ELR (cell line): ENCODE results near the gene NRP1.
"Not testable (repeated sequence)": the region's sequence is repeated elsewhere in the genome, so short reads cannot be mapped to it uniquely, and the experiment has no call there.

Experiments used
- DNase-seq: peaks from one replicate; pipeline ENCODE4 v3.0.0-alpha.2; 2015; ENCODE audit warnings: low read depth

Gene NRP1

DNA sequence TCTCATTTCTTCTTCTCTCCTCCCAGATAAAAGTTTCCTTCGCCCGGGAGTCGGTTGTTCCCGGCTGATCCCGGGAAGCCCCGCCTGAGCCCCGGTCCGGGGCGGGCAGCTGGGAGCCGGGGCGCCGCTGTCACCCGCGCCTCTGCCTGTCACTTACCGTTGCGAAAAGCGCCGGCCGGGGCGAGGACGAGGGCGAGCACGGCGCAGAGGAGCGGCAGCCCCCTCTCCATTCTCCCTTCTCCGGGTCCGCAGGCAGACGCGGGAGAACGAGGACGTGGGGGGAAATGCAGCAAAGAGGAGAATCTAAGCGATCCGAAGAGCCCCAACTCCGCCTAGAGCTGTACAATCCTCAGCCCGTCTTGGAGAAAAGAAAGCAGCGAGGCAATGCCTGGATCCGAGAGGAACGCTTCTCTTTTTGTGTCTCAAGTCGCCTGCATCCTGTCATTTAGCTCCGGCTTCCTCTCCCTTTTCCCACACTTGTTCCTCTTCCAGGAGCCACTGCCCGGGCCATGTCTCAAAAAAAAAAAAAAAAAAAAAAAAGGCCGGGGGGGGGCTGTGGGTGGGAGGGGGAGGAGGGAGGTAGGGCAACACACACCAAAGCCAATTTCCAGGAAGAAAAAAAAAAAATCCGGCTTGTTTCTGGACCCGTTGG, at the start of gene NRP1:
NRP1 (minus strand) TSS at position 515 of the 652 bp plus-strand sequence; CDS start at position 230, 285 bp downstream.
- no peak for DNase-seq

DNA sequence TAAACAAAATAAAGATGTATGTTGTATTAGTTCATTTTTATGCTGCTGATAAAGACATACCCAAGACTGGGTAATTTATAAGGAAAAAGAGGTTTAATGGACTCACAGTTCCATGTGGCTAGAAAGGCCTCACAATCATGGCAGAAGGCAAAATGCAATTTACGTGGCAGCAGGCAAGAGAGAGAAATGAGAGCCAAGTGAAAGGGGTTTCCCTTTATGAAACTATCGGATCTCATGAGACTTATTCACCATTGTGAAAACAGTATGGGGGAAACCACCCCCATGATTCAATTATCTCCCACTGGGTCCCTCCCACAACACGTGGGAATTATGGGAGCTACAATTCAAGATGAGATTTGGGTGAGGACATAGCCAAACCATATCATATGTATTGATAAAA, 49.7 kb upstream of the NRP1 start:
- DNase-seq, result not testable (repeated sequence)

DNA sequence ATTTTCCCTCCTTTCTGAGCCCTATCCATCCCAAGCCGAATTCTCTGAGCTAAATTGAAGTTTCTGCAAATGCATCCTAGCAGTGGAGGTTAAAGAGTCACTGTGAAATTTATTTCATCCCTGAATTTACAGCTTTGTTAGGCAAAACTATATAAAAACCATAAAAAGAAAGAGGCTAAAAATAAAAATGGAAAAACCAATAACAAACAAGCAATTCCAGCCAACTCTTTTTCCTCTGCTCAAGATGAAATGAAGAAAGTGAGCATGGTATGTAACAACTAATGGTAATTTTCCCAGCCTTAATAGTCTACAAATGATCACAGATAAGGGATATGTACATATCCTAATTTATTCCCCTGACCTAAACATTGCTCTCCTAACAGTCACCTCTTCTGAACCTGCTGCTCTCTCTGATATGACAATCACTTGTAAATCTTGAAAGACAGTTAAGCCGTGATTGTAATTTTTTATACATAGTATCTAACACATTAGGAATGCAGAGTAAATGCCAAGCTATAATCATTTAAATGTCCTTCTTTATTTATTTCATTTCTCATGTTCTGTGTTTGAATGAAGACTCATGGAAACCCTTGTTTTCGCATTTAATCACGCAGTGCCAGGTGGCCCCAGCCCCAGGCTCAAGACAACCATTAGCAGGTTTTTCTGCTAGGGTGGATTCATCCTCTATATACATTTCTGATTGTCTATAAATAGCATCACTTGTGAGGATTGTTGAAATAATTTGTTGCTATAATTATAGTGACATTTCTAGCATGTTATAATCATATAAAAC, 48.6 kb upstream of the NRP1 start:
- DNase-seq, result no peak

DNA sequence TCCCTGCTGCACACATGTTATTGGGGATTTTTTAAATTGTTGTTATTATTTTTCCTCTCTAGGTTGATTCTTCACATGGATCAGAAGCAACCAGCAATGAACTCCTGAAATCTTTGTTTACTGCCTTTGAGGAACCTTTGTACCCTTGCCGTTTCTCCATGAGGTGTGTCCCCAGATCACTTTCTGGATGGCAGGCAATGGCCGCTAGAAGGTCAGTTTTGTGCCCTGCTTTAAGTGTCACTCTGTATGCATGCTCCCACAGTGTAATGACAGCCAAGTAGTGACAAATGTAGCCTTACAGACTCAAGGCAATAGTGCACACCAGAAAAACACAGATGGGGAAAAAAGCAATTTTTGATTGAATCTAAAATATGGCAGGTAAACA, 47.7 kb upstream of the NRP1 start:
- no peak for DNase-seq

DNA sequence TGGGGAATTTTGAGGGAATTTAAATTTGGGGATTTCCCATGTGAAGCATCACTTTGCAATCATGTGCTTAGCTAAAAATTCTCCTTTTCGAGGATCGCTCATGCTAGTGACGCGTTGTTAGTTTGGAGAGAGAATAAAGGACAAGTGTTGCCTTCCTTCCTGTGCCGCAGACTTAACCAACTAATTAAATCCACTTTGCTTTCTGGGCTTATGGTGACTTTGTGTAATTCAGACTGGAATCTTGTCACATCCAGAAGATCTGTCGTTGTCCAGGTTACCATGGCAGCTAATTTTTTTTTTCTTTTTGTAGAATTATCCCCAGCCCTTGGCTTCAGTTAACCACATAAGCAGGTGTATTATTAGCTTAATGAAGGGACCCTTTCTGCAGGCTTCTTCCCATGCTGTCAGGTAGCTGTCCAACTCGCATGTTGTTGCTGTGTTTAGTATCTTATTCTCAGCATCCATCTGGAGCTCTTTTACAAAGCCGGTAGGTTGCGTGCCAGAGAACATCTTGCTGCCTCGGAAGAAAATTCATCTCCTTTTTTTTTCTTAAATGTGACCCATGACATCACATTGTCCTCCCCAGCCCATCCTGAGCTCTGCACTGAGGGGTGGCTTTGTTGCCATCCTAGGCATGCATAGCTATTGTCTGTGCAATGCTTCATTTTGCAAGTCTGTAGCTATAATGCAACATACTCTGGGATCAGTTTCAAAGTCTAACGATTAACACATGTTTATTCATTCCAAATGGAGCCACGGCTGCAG, 47.2 kb upstream of the NRP1 start:
- peak; percentile 52 for DNase-seq

DNA sequence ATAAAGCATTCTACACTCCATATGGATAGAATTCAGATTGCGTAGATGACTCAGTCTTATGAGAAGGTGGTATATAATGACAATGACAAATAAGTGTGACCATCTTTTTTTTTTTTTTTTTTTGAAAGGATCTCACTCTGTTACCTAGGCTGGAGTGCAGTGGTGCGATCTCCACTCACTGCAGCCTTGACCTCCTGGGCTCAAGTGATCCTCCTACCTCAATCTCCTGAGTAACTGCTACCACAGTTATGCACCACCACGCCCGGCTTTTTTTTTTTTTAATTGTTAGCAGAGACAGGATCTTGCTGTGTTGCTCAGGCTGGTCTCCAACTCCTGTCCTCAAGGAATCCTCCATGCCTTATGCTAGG, 43.2 kb upstream of the NRP1 start:
- peak; percentile 85 for DNase-seq

DNA sequence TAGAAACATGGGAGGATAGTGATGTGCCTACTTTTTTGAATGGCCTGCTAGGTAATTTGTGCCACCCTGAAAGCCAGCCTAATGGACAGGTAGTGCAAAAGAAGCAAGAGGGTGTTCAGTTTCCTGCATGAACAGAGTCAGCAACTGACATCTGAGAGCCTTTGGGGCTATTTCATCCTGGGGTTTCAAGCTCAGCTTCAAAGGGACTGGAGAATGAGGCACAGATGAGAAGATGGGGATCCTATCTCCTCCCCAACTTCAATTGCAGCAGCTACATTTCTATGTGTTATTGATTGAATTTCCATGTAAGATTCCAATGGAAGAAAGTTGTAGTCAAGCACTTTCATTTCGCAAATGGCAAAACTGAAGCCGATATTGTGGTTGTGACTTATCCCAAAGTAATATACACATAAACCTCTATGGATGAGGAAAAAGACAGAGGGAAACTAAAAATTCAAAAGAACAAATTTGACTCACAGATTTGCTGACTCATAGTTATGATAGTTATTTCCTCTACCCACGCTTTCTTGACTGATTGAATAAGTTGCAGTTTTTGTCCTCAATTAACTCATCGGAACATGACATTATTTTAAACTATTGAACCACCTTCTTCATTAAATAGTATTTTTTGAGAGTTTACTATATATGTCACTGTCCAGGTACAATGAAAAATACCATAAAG, 42.6 kb upstream of the NRP1 start:
- peak; percentile 91 for DNase-seq

DNA sequence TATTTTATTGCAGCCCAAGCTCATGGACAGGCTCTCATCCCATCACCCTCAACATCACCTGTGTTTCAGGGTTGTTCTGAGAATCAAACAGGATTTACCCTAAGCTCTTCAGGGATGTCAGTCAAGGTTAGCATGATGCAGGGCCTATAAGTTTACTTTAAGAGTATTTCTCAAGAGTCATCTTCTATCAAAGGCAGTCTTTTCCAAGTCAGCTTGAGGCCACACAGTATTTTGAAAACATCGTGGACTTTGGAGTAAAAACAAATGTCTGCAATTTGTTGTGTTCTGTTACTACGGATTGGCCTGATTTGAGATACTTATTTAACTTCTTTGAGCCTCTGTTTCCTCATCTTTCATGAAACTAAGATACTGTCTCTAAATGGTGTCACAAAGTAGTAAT, 42.0 kb upstream of the NRP1 start:
- DNase-seq, result no peak

DNA sequence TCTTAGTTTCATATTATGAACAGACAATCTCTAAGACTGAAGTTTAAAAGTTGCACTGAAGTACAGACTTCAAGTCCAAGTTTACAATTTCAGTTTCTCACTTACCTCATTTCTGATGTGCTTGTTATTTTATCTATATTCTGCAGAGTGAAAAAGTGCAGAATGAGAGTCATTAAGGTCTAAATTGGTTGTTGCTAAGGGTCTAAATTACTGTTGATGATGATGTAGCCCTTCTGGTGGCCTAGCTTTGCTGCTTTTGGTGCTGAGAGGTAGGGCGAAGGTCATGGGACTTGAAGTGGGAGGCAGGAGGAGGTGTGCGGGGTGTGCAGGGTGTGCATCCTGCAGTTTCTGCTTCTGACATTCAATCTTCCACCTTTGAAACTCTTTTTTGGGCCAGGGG, 38.8 kb upstream of the NRP1 start:
- no peak for DNase-seq

DNA sequence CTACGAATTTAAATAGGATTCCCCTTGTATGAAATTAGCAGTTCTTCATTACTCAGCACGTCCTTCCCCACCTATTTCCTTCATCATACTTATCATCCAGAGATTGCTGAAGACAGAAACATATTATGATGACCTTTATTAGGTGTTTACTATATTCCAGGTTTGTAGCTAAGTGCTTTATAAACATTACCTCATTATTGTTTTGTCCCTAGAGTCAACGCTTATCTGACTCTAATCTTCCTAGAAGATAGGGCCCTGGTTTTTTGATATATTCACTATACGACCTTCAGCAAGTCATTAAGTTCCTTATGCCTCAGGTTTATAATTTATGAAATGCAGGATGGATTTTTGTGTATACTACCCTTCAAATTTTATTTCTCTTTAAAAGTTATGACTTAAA, 36.8 kb upstream of the NRP1 start:
- no peak for DNase-seq

DNA sequence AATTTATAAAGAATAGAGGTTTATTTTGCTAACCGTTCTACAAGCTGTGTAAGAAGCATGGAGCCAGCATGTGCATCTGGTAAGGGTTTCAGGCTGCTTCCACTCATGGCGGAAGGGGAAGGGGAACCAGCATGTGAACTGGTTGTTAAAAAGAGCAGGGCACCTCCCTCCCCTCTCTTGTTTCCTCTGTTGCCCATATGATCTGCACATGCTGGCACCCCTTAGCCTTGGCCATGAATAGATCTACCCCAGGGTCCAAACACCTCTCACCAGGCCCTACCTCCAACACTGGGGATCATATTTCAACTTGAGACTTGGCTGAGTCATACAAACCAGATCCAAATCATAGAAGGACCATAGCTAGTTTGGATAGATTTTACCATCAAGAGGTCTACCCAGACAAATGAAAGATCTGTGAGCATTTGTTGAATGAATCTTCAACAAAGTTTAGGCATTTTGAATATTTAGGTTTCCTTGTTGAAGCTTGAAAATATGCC, 36.0 kb upstream of the NRP1 start:
- DNase-seq, result peak; percentile 30

DNA sequence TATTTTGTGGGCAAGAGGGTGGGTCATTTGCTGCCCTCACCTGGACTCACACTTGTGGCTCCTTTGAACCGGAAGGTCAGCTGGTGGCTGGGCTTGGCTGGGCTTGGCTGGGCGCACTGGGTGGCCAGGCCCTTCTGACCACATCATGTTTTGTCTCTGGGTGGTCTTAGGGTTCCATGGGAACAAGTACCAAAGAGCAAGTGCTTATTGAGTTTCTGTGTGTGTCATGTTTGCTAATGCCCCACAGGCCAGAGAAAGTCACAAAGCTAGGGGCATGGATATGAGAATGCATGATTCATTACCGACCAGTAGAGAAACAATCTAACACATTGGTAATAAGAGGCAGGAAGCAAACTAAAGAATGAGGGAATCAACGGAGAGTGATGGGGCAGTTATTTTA, 33.6 kb upstream of the NRP1 start:
- DNase-seq, result no peak

DNA sequence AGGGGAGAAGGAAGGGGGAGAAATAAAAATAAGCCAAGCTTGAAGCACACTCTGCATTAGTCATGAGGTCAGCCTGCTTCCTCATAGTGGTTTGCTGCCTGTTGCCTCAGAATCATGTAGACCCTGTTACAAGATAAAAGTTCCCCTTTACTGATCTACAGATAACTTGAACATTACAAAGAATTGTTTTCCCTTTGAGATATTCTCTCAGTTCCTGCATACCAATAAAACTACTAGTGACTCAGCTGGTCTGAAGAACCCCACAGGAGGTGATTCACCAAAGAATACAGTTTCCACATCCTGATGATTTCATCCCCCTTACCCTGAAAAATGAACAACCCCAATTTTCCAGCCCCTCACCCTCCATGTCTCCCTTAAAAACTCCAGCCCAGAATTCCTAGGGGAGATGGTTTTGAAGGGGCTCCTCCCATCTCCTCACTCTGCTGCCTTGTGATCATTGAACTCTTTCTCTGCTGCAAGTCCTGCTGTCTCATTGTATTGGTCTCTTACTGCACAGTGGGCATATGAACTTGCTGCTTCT, 31.5 kb upstream of the NRP1 start:
- DNase-seq, result peak; percentile 99

DNA sequence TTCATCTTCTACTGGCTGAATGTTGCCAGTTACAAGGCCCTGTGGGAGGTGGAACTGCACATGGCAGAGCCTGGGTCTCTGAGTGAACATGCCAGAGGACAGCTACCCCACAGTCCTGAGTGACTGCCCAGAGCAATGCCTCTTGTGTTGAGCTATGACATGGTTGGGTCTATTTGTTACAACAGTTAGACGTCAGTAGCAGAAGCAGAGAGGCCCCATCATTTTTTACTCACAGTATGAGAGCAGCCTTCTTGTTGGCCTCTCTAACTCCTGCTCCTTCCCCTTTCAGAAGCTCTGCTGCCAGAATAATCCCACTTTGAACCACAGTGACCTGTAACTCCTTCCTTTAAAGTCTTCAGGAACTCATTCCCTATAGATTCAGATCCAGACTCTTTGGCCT, 30.8 kb upstream of the NRP1 start:
- no peak for DNase-seq

DNA sequence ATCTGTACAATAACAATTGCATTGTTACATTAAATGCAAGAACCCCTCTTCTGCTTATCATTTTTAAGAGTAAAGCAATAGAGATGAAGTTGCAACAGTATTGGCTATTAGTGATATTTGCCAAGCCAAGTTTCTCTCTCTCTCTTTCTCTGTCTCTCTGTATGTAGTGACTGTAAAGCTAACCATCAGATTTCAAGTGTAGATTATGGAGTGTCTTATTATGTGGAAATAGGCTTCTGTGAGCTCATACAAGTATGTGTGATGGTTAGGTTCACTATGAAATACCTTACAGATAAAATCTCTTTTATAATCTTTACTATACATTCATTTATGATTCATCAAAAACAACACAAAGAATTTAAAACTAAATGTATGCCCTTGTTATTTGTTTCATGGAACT, 28.6 kb upstream of the NRP1 start:
- DNase-seq, result peak; percentile 71

DNA sequence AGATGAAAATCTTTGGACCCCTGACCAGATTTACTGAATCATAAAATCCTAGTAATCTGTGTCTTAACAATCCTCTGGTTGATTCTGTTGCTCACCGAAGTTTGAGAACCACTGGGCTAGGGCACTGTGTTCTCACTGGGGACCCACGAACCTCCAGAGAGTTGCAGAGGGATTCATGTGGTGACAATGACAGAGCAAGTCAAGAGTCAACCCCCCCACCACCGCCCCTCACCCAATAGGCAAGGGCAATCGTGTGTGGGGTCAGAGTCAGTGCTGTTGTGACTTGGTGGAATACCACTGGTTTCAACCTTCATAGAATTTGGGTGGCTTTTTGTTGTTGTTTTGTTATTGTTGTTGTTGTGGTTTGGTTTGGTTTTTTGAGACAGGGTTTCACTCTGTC, 23.5 kb upstream of the NRP1 start:
- DNase-seq, result no peak

DNA sequence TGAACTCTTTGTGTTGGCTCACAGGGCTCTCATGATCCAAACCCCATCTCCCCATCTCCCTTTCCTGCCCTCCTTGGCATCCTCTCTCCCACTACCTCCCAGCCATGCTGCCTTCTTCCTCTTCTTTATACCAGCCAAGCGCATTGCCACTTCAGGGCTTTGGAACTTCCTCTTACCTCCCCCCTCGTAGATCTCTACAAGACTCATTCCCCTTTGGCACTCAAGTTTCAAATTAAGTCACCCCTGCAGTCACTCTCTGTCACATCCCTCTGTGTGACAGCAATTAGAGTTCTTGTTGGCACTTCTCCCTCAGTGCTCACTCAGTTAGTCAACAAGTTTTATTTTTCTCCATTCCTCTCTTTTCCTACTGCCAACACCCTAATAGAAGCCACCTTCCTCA, 20.8 kb upstream of the NRP1 start:
- no peak for DNase-seq

DNA sequence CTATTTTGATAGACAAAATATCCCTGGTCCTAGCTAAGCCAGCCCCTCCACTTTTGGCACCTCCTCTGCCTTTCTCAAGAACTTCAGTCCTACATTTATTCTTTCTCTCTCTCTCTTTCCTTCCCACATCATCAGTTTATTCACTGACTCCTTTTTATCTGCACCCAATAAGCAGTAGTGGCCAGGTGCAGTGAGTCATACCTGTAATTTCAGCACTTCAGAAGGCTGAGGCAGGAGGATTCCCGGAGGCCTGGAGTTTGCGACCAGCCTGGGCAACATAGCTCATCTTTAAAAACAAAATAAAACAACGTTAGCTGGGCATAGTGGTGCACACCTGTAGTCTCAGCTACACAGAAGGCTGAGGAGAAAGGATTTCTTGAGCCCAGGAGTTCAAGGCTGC, 19.4 kb upstream of the NRP1 start:
- no peak for DNase-seq

DNA sequence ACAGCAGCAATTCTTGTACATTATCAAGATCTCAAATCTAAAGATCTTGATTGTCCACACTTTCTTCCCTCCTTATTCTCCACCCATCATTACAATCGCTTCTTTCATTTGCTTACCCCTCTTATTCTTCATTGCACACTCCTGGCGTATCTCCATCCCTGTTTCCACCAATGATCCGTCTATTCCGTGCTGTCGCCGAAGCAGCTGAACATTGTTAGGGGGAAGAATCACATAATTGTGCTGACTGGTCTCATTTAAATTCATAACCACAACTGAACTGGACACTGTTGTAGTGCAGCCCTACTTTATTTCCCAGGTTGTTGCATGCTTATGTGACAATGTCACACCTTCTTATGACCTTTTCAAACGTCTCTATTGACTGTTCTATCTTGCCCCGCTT, 18.9 kb upstream of the NRP1 start:
- DNase-seq, result no peak

DNA sequence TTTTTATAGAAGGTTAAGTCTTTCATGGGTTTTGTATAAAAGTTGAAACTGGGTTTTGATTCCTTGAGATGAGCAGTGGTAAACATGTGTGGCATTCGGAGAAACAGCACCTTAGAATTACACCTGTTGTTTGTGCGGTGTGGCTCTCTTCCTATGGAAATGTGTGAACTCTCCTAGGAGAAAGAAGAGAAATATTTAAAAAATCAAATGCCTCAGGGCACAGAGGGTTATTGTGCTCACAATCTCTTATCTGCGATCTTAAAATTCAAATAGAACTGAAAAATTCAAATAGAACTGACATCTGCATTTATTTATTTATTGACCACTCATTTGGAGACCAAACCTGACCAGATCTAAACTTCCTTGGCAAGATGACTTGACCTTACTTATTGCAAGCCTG, 18.1 kb upstream of the NRP1 start:
- no peak for DNase-seq

DNA sequence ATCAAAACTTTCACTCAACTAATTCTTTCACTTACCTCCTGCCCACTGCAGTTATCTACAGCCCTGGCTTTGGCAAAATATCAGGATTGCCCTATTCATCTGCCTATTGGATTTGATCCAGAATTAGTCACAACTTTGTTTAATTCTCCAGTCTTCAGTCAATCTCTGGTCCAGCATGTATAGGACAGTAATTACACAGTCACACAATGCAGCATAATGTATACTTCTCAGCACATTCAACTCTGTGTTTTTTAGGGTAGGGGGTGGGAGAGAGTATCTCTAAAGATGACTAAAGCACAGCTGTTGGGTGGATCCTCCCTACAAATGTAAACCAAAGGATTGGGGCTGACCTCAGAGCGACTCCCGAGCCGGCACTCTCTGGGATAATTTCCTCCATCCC, 17.7 kb upstream of the NRP1 start:
- DNase-seq, result peak; percentile 90

DNA sequence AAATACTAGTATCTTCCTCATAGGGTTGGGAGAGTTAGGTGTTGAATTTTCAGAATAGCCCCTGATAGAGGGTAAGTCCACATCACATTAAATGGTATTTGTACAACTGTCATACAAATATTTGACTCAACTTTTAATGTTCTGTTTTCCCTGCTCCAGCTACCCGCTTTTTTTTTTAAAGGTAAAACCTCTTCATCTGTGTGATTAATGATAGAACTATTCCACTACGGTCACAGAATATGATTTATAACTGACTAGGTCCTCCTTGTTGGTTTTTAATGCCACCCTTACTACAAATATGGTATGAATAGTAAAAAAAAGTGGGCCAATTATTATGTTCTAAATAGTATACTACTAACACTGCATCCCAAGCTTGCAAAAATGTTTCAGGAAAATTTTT, 15.6 kb upstream of the NRP1 start:
- peak; percentile 54 for DNase-seq
